GM18868 (cell line): ENCODE data around the gene IRS1.

ENCODE experiments used
- ATAC-seq: cut with Tn5 transposase; IDR thresholded peaks from one replicate; pipeline ENCODE4 v1.9.1; 2021; ENCODE audit warnings: mild to moderate bottlenecking, moderate library complexity; ENCODE audit not compliant: unreplicated experiment

The IRS1 gene

DNA sequence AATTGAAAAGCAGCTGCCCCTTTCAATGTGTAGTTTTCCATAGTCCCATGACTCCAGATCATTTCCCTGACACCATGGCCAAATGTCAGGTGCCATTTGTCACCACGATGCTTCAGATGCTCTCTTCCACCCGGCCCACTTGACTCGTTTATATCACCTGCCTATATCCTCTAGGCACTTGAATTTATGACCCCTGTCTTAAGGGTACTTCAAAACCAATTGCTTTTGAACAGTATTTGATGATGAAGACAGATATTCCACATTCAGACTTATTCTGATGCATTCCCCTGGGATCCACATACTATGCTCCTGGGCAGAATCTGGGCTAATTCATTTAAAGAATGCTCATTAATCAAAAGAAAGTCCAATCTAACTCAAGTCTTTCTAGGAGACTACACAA, 19.3 kb upstream of the IRS1 start:
- ATAC-seq = no peak

DNA sequence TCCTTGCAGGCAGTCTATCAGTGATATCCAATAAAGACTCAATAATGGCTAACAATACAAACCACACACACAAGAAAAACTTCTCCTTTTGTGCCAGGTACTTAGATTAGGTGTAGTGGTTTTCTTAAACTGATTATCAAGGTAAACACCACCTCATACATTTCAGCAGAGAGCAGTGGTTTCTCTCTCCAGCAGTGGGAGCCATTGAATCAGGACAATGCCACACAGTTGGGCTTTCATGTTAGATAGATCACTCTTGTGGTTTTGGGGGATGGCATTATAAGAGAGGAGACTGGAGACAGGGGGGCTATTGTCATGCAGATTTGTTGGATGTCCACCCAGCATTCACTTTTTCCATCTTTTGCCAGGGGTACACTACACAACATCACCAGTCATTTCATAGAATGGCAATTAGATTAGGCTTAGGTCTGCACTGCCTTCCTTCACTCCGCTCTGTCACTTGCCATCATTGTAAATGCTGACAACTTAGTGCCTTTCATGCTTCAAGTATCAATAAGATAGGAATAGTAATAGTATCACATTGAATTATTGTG, 13.6 kb upstream of the IRS1 start:
- ATAC-seq = peak; percentile 85

DNA sequence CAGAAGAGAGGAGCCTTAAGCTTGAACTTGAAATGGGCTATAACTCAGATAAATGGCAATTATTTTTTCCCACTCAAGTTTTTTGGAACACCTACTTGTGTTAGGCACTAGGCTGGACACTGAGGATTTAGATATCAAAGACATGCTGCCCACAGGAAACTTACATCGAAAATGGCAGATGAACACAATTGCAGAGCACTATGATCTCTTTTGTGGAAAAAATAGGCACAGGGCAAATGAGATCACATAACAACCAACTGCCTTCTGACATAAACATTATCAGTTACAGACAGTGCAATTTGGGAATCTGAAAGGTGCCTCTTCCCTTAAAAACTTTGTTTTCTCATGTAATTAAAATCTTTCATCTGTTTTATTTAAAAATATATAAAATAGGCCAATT, 3.8 kb upstream of the IRS1 start:
- no peak for ATAC-seq

DNA sequence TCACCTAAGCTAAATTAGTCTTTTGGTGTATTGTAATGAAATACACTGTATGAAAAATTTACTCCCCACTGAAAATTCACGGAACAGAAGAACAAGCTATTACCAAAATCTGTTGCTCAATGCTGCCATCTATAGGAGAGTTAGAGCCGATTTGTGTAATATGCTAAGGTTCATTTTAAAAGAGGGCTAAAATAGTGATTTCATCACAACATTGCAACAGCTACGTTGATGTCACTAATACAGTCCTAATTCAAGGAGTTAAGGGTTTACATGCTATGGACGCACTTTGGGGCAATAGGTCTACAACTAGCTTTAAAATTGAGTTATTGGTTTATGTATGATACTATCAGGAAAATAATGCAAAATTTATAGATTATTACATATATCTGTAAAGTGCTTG, 3.0 kb upstream of the IRS1 start:
- no peak for ATAC-seq

DNA sequence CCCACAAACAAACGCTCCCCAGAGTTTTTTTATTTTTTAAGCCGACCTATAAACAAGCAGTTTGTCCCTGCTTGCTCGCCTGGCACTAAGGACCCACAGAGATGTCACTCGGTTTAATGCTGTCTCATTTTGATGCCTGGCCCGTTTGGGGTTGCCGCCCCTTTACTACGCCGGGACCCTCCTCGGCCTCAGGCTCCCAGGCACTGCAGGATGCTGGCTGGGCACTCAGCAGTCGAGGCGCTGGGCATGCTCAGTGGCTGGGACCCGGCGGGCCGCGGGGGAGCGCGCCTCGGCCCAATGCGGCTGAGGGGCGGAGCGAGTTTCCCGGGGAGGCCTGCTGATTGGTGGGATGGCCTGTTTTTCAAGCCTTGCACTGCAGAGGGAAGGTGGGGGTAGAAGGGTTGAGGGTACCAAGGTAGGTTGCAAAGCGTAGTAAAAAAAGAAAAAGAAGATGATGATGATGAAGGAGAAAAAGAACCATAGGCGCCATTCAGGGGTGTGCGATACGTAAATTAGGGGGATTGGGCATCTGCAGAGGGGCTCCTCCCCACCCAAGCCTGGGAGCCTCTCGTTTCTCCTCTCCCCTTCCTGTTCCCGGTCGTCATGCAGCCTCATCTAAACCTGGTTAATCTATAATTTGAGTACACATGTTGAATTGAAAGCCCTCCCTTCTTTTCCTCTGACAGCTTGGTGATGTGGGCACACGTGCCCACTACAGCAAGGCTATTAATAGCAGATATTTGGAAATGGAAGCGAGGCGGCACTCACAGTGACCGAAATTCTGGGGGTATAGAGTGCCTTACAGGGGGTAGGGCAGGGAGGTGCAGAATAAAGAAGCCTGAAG, 1.5 kb upstream of the IRS1 start:
- peak; percentile 81 for ATAC-seq

DNA sequence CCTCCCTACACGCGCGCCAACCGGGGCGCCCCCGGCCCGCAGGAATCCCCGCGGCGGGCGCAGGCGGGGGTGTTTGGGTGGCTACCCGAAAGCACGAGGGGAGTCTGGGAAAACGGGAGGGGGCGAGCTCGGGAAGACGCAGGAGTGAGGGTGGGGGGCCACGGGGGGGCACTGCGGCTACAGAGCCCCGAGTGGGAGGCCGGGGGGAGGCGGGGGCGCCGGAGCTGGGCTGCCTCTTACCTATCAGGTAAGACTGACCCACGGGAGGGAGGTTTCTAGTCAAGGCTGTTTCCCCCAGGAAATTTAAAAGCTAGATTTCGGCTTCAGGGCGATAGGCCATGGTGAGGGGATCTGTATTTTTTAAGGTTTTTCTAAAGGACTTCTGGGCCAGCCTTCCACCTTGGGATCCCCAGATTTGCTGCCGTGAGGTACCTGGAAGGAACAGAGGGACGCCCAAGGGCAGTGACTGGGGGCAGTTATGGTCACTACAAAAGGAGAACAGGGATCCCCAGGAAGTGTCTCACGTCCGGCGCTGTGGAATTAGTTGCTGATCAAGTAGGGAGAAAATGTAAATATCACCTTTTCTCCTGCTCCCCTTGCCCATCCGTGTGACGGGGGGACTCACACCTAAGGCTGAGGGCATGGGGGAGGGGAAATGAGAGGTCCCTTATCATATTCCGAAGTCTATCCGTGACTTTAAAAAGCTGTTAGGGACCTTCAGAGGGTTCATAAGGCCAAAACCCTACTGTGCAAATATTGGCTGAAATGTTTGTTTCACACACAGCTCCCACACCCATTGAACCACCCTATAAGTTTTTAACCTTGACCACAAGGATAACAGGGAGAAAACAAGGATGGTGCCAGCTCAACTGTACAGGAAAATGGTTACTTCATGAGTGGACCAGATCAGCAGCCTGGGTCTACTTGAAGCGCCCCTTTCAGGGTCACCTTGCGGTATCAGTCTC, 638 bp upstream of the IRS1 start:
- ATAC-seq = no peak

DNA sequence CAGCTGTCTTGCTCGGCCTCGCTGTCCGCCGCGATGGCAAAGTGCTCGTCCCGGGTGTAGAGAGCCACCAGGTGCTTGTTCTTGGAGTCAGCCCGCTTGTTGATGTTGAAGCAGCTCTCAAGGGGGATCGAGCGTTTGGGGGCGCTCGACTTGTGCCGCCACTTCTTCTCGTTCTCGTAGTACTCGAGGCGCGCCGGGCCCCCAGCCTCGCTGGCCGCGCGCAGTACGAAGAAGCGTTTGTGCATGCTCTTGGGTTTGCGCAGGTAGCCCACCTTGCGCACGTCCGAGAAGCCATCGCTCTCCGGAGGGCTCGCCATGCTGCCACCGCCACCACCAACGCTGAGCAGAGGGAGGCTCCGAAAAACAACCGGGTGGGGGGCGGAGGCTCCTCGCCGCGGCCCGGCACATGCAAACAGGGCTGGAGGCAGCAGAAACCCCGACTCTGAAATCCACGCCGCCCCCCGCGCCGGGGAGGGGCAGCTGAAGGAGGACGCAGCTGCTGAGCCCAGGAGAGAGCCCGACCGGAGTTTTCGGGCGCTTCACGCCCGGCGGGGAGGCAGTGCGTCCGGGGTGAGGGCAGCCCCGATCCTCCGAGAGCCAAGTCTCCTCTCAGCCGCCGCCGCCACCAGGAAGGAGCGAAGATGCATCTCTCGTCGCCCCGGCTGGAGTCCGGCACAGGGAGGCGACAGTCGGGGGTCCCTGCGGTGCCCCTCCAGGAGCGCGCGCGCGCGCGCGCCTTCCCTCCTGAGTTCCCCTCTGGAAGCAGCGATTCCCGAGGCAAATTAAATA, 1.0 kb downstream of the IRS1 start:
- ATAC-seq = peak; percentile 20

DNA sequence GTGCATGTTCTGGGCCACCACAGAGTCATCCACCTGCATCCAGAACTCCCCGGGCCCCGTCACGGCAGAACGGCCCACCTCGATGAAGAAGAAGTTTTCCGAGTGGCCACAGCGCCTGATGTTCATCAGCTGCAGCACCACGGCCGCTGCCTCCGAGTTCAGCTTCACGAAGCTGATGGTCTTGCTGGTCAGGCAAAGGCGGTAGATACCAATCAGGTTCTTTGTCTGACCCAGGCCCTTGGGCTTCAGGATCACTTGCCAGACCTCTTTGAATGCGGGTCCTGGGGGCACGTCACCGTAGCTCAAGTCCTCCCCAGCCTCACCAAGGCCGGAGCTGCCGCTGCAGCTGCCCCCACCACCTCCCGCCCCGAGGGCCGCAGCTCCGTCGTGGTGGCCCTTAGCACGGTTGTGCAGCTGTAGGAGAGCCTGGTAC, 1.6 kb downstream of the IRS1 start:
- no peak for ATAC-seq

DNA sequence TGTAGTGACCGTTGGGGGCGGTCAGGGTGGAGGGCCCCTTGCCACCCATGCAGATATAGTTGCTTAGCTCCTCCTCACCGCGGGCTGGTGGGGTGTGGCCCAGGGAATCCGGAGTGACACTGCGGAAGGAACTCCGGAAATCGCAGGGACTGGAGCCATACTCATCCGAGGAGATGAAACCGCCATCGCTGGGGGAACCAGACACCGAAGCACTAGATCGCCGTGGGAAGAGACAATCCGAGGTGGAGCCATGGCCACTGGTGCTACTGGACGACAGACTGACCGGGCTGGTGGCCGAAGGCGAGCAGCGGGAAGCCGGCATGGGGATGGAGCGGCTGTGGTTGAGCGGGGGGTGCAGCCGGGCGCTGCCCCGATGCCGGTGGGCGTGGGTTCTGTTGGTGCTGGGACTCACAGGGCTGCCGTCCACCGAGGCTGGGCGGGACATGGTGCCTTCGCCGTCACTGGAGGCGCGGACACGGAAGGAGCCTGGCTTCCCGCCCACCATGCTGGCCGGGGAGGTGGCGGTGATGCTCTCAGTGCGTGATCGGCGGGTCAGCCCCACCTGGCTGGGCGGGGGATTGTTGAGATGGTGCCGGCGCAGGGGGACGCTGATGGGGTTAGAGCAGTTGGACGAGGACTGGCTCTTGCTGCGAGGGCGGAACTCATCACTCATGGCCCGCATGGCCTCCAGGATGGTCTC, 2.2 kb downstream of the IRS1 start:
- no peak for ATAC-seq

DNA sequence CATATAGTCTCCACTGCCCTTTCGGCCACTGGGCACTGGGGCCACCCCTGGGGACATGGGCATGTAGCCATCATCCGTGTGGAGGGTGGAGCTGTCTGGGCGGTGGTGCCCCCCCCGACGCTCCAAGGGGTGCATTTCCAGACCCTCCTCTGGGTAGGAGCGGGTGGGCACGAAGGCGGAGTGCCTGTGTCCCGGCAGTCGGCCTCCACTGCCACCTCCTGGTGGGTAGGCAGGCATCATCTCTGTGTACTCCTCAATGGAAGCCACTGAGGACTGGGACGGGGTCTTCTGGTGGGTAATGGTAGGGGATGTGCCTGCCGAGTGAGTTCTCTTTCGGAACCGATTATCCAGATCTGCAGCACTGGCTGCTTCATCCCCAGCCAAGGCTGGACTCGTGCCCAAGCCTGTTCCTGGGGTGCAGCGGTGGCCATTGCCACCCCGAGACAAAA, 2.8 kb downstream of the IRS1 start:
- no peak for ATAC-seq

DNA sequence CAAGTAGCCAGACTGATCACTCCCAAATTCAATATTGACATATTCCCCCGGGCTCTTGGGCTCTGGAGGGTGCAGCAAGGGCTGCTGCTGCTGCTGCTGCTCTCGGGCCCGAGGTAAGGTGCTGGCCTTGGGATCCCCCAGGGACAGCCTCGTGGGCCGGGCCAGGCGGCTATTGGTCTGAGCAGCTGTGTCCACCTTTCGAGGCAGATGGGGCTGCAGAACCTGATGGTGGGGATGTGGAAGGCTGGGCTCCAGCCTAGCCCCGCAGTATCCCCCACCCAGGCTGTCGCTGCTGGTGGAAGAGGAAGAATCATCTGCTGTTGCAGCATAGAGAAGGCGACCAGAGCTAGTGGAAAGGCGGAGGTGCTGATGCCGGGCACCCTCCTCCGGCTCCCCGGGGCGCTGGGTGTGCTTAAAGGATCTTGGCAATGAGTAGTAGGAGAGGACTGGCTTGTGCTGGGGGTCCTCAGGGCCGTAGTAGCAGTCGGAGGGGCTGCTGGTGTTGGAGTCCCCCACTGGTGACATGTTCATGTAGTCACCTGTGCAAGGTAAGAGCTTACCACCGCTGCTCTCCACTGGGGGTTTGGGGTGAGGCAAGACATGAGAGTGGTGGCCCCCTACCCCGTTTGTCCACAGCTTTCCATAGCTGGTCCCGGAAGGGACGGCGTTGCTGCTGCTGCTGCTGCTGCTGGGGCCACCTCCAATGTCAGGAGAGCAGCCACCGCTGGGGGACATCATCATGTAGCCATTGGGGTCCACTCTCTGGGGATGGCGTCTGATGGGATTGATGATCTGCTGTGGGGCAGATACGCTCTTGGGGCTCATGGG, 3.4 kb downstream of the IRS1 start:
- no peak for ATAC-seq

DNA sequence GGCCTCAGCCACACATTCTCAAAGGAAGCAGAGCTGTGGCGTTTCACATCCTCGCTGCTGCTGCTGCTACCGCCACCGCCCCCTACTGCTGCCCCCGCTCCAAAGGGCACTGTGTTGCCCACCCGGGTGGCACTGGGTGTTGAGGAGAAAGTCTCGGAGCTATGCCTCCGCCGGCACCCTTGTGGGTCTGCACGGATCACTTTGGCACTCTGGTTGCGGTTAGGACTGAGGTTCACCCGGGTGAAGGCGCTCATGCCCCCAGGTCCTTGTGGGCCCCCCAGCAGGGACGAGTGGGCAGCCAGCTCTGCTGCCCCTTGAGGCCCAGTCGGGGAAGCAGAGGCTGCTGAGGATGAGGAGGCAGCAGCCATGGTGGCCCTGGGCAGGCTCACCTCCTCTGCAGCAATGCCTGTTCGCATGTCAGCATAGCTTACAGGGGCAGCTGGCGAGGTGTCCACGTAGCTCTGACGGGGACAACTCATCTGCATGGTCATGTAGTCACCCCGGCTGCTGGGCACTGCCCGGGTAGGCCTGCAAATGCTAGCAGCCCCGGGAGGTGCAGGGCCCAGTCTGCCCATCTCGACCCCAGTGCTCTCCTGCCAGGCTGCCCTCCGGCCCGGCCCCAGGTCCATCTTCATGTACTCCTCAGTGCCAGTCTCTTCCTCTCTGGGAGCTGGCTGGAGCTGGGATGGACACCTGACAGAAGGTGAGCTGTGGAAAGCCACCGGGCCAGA, 4.2 kb downstream of the IRS1 start:
- ATAC-seq = no peak

DNA sequence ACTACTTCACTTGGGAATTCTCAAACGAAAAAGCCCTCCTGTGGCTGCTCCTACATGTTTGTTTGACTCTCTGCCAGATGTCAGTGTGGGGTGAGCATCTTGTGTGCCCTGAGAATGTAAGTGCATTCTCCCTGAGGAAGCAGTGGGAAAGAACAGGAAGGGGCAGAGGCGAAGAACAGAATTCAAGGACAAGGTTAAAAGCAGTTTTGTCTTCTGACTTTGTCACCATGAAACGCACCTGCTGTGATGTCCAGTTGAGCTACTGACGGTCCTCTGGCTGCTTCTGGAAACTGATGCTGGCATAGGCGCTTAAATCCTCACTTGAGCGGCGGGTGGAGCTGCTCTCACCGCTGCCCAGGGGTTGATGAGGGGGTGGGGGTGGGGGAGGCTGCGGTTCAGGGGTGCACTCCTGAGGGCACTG, 4.9 kb downstream of the IRS1 start:
- no peak for ATAC-seq

DNA sequence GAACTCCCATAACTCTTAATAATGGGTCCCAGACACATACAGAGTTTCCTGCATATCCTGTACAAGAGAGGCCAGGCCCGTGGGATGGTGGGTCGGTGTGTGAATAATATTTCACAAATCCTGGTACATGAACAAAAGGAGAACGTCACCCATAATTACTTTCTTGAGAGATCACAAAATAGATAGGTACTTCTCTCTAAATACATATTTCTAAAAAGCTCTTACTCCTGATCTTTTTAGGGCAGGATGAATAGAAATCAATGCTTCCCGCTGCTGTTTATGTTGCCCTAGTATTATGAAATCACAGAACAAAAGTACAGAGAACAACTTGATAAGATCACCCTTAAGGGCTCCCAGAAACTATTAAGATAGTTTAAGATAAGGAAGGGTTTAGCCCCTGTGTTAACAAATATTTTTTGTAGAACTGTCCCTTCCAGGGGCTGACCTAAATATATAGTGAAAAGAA, 5.4 kb downstream of the IRS1 start:
- no peak for ATAC-seq

DNA sequence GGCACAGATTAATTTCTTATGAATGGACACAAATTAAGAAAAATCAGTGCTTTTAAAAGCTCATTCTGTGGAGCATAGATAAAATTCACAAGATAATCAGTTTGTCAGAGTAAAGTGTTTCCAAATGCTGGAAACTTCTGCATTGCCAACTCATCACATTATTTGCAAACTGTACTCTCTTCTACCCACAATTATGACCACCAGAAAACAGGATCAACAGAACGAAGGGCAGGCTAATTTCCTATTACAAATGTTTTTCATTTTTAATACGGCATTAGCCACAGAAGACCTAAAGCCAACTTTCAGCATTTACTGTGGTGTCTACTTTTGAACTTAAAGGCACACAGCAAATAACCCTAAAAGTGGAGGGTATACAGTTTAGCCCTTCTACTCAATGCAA, 6.0 kb downstream of the IRS1 start:
- no peak for ATAC-seq

DNA sequence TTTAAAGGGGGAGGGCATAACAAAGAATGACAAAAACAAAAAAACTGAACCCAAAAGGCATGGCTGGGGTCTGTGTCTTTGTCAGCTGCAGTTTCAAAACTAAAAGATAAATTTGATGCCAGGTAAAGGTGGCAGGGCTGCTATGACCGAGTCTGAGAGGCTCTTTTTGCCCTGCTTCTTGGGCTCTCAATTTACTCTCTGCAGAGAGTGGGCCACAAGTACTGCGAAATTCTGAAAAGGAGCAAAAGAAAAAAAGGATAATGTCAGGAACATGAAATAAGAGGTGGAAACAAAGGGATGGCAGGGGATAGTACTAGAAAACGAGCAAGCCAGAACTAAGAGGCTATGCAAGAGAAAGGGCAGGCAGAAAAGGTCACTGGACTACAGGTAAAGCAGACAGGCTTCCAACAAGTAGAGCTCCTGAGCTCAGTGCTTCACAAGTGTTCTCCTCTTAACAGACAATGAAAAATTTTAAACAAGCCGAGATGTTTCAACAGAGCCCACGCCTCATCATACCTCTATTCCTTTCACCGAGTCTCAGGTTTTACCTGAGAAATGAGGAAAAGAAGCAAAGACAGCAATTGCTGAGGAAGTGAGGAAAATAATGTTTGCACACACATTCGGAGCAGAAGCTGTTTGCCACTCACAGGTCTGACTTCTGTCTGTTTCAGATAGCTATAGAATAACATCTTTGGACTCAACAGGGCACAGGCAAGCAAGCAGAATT, 7.3 kb downstream of the IRS1 start:
- no peak for ATAC-seq

DNA sequence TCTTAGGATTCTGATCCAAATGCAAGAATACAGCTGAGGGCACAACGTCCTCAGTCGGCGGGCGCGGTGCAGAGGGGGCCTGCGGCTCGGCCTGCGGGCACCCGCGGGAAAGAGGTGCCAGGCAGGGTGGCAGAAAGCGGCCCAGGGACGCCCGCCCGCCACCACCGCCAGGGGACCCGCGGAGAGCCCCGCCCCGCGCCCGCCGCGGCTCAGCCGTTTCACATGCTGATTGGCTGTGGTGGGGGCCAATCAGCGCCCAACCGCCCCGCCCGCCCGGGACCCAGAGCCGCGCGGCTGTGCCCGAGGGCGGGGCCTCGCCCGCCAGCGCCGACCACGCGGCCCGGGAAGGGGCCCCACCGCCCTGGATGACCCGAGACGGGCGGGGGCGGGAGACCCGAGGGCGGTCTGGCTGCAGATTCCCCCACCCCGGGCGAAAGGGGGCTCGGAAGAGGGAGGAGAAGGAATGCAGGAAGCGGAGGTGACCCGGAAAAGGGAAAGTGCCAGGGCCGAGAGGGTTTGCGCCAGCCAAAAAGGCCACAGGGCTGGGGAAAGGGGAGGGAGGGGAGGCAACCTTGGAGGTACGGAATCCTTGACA, 8.0 kb downstream of the IRS1 start:
- peak; percentile 99 for ATAC-seq
